Astrocyte (in vitro differentiated cells and primary cell): ENCODE measurements around the gene GOLGA7B. TPM values are rescaled to one million over a fixed set of nuclear protein-coding genes. Genes with fewer than 3 reads are reported as not detected.

ENCODE experiments used
- DNase-seq: peaks from one replicate; pipeline ENCODE4 v3.0.0-alpha.2; 2010; ENCODE audit warnings: low read depth
- FAIRE-seq: peaks from 2 replicates; lab custom pipeline; 2011; peaks lifted over from hg19 to GRCh38; lab: Jason Lieb, UNC
- H2AFZ ChIP-seq: 2 replicates; pipeline ENCODE4 v1.6.0; 2012; ENCODE audit warnings: low read depth, low read length, inconsistent platforms
- H3K27ac ChIP-seq: 2 replicates; pipeline ENCODE4 v1.5.1; 2011; ENCODE audit warnings: low read depth, low read length, inconsistent platforms
- H3K27me3 ChIP-seq: 2 replicates; pipeline ENCODE4 v1.6.0; 2011; ENCODE audit warnings: low read length, inconsistent platforms; ENCODE audit not compliant: insufficient read depth
- H3K36me3 ChIP-seq: 2 replicates; pipeline ENCODE4 v1.5.1; 2011; ENCODE audit warnings: low read length, inconsistent platforms; ENCODE audit not compliant: insufficient read depth
- H3K4me1 ChIP-seq: 2 replicates; pipeline ENCODE4 v1.5.1; 2011; ENCODE audit warnings: low read length, inconsistent platforms; ENCODE audit not compliant: insufficient read depth
- H3K4me2 ChIP-seq: 2 replicates; pipeline ENCODE4 v1.6.0; 2012; ENCODE audit warnings: low read length, inconsistent platforms
- H3K4me3 ChIP-seq: 2 replicates; pipeline ENCODE4 v1.5.1; 2011; ENCODE audit warnings: low read depth, mild to moderate bottlenecking, low read length, inconsistent platforms; ENCODE audit not compliant: insufficient read depth
- H3K79me2 ChIP-seq: 2 replicates; pipeline ENCODE4 v1.6.0; 2012; ENCODE audit warnings: mild to moderate bottlenecking, low read length, inconsistent platforms; ENCODE audit not compliant: insufficient read depth
- H3K9ac ChIP-seq: 2 replicates; pipeline ENCODE4 v1.6.0; 2012; ENCODE audit warnings: mild to moderate bottlenecking, low read length, inconsistent platforms
- H3K9me3 ChIP-seq: 2 replicates; pipeline ENCODE4 v1.5.1; 2012; ENCODE audit warnings: low read depth, mild to moderate bottlenecking, low read length, inconsistent platforms; ENCODE audit not compliant: insufficient read depth
- H4K20me1 ChIP-seq: 2 replicates; pipeline ENCODE4 v1.6.0; 2012; ENCODE audit warnings: low read length, inconsistent platforms; ENCODE audit not compliant: insufficient read depth
- H3K27ac Mint-ChIP-seq: one replicate; pipeline ENCODE4 v1.8.0; 2021; ENCODE audit warnings: mild to moderate bottlenecking, mixed read lengths; ENCODE audit not compliant: unreplicated experiment
- H3K27me3 Mint-ChIP-seq: one replicate; pipeline ENCODE4 v1.8.0; 2021; ENCODE audit warnings: low read depth, mixed read lengths; ENCODE audit not compliant: unreplicated experiment
- H3K36me3 Mint-ChIP-seq: one replicate; pipeline ENCODE4 v1.8.0; 2021; ENCODE audit warnings: low read depth, mixed read lengths; ENCODE audit not compliant: unreplicated experiment
- H3K4me1 Mint-ChIP-seq: one replicate; pipeline ENCODE4 v1.8.0; 2021; ENCODE audit warnings: low read depth, mixed read lengths; ENCODE audit not compliant: unreplicated experiment
- H3K4me3 Mint-ChIP-seq: one replicate; pipeline ENCODE4 v1.8.0; 2021; ENCODE audit warnings: mild to moderate bottlenecking, moderate library complexity, mixed read lengths; ENCODE audit not compliant: unreplicated experiment
- H3K9me3 Mint-ChIP-seq: one replicate; pipeline ENCODE4 v1.8.0; 2021; ENCODE audit warnings: mild to moderate bottlenecking, mixed read lengths; ENCODE audit not compliant: unreplicated experiment
- CTCF ChIP-seq: IDR thresholded peaks from 2 replicates; pipeline ENCODE4 v1.5.1; 2011; ENCODE audit warnings: low read depth, mild to moderate bottlenecking, inconsistent platforms, low read length, moderate library complexity; ENCODE audit not compliant: insufficient read depth
- EZH2 ChIP-seq: IDR thresholded peaks from 2 replicates; pipeline ENCODE4 v1.6.1; 2012; ENCODE audit warnings: mild to moderate bottlenecking, low read length, inconsistent platforms; ENCODE audit not compliant: insufficient read depth
- total RNA-seq: library from RNA; stranded (reverse); gene quantifications from 2 replicates; pipeline ENCODE4 v1.2.1, GENCODE V29; 2021

Gene GOLGA7B
- total RNA-seq, 1 donor from 2014 or later = 0.16 TPM

- no peaks in the 10 kb centered on the region for H3K36me3 Mint-ChIP-seq
- H3K9ac ChIP-seq = no peak overlapping the region
- no peak overlapping the region for H2AFZ ChIP-seq
- H3K9me3 ChIP-seq = no peaks in the 10 kb centered on the region
- TF ChIP-seq EZH2 (no peak), CTCF (no peak)
- no peaks in the 10 kb centered on the region for H3K9me3 Mint-ChIP-seq
- peaks cover 23% of the 10 kb centered on the region for H3K27me3 Mint-ChIP-seq
- H3K27me3 ChIP-seq = peaks cover 17% of the 10 kb centered on the region
- H3K27ac Mint-ChIP-seq = no peak overlapping the region
- no peak overlapping the region for H3K4me3 ChIP-seq
- no peaks in the 10 kb centered on the region for H3K36me3 ChIP-seq
- H3K4me1 ChIP-seq = peaks cover 9% of the 10 kb centered on the region
- FAIRE-seq = no peak
- H3K27ac ChIP-seq = no peak overlapping the region
- no peaks in the 10 kb centered on the region for H3K79me2 ChIP-seq
- DNase-seq = no peak
- H3K4me1 Mint-ChIP-seq = peaks cover 12% of the 10 kb centered on the region
- no peak overlapping the region for H3K4me3 Mint-ChIP-seq
- H3K4me2 ChIP-seq = no peak overlapping the region
- H4K20me1 ChIP-seq = no peaks in the 10 kb centered on the region
Measured at GRCh38 chr10:97894092-97894491, 44.4 kb downstream of the GOLGA7B start.

DNA sequence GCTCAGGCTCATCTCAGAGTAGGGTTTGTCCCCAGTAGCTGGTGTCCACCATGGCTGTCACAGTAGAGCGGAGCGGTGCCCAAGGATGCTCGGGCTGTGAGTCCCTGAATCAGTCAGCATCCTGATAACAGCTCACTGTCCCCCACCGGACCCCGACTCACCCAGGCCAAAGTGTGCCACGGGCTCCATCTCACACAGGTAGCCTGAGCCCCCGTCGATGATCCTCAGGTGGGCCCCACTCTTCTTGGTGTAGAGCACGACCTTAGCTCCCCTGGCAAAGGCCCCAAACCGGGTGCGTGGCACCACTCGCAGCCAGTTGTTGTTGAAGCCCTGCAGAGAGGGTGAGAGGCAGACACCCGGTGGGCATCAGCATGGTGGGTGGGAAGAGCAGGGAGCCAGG lies 45.4 kb downstream of the GOLGA7B start:
- no peaks in the 10 kb centered on the region for H3K9me3 Mint-ChIP-seq
- no peaks in the 10 kb centered on the region for H3K36me3 Mint-ChIP-seq
- peaks cover 2% of the 10 kb centered on the region for H3K4me1 Mint-ChIP-seq
- H4K20me1 ChIP-seq = no peaks in the 10 kb centered on the region
- H3K4me3 ChIP-seq = no peak overlapping the region
- H3K27me3 Mint-ChIP-seq = peaks cover 23% of the 10 kb centered on the region
- H3K4me2 ChIP-seq = no peak overlapping the region
- H3K4me3 Mint-ChIP-seq = no peak overlapping the region
- no peak overlapping the region for H3K27ac ChIP-seq
- no peak overlapping the region for H3K9ac ChIP-seq
- H3K27me3 ChIP-seq = peaks cover 17% of the 10 kb centered on the region
- H3K4me1 ChIP-seq = no peaks in the 10 kb centered on the region
- no peaks in the 10 kb centered on the region for H3K36me3 ChIP-seq
- DNase-seq (no peak), FAIRE-seq (no peak)
- H3K27ac Mint-ChIP-seq = no peak overlapping the region
- H3K9me3 ChIP-seq = no peaks in the 10 kb centered on the region
- H3K79me2 ChIP-seq = no peaks in the 10 kb centered on the region
- H2AFZ ChIP-seq = no peak overlapping the region
- TF ChIP-seq CTCF = no peak
- TF ChIP-seq EZH2 = no peak

GRCh38 chr10:97895915-97896314 lies 46.3 kb downstream of the GOLGA7B start:
- H2AFZ ChIP-seq = no peak overlapping the region
- H3K36me3 Mint-ChIP-seq = no peaks in the 10 kb centered on the region
- H3K27me3 ChIP-seq = peaks cover 17% of the 10 kb centered on the region
- TF ChIP-seq CTCF (no peak), EZH2 (no peak)
- no peaks in the 10 kb centered on the region for H3K4me1 Mint-ChIP-seq
- H3K27me3 Mint-ChIP-seq = peaks cover 23% of the 10 kb centered on the region
- no peaks in the 10 kb centered on the region for H3K9me3 Mint-ChIP-seq
- no peaks in the 10 kb centered on the region for H3K9me3 ChIP-seq
- no peaks in the 10 kb centered on the region for H3K36me3 ChIP-seq
- no peaks in the 10 kb centered on the region for H4K20me1 ChIP-seq
- no peak overlapping the region for H3K27ac Mint-ChIP-seq
- H3K4me1 ChIP-seq = no peaks in the 10 kb centered on the region
- H3K4me3 ChIP-seq = no peak overlapping the region
- FAIRE-seq = no peak
- H3K9ac ChIP-seq = no peak overlapping the region
- no peak for DNase-seq
- no peaks in the 10 kb centered on the region for H3K79me2 ChIP-seq
- H3K27ac ChIP-seq = no peak overlapping the region
- no peak overlapping the region for H3K4me2 ChIP-seq
- no peak overlapping the region for H3K4me3 Mint-ChIP-seq
